Calu3 (cell line): ENCODE results near the gene ZNF214. TPM values are rescaled to one million over a fixed set of nuclear protein-coding genes. Genes with fewer than 3 reads are reported as not detected.
"Not testable (repeated sequence)": the region's sequence is repeated elsewhere in the genome, so short reads cannot be mapped to it uniquely, and the experiment has no call there.

ENCODE experiments used
- BruUV-seq: library from RNA; stranded (reverse); fragments of 400-500 nt; replicated peaks from 2 replicates; lab custom pipeline; 2021; lab: Mats Ljungman, UMichigan
- CTCF ChIA-PET: fragments of 300-600 bp; sonication (Branson Sonifier 250); formaldehyde crosslinking; loops from one replicate; lab custom pipeline; 2022; ENCODE audit warnings: antibody characterized with exemption; lab: Charles Lee
- DNase-seq: peaks from one replicate; pipeline ENCODE4 v3.0.0; 2022
- H3K27ac Mint-ChIP-seq: one replicate; pipeline ENCODE4 v1.8.0; 2022; ENCODE audit warnings: mixed read lengths; ENCODE audit not compliant: unreplicated experiment
- H3K27me3 Mint-ChIP-seq: one replicate; pipeline ENCODE4 v1.8.0; 2022; ENCODE audit warnings: mixed read lengths; ENCODE audit not compliant: unreplicated experiment
- H3K36me3 Mint-ChIP-seq: one replicate; pipeline ENCODE4 v1.8.0; 2022; ENCODE audit warnings: mild to moderate bottlenecking, moderate library complexity, mixed read lengths; ENCODE audit not compliant: insufficient read depth, unreplicated experiment
- H3K4me1 Mint-ChIP-seq: one replicate; pipeline ENCODE4 v1.8.0; 2022; ENCODE audit warnings: mild to moderate bottlenecking, low read depth, mixed read lengths; ENCODE audit not compliant: unreplicated experiment
- H3K4me3 Mint-ChIP-seq: one replicate; pipeline ENCODE4 v1.8.0; 2022; ENCODE audit warnings: mild to moderate bottlenecking, low read depth, moderate library complexity, mixed read lengths; ENCODE audit not compliant: unreplicated experiment
- H3K9me3 Mint-ChIP-seq: one replicate; pipeline ENCODE4 v1.8.0; 2022; ENCODE audit warnings: low read depth, mixed read lengths; ENCODE audit not compliant: unreplicated experiment
- CTCF ChIP-seq: fragments of 200-600 bp; IDR thresholded peaks from one replicate; pipeline ENCODE4 v1.8.0; 2022; ENCODE audit warnings: antibody characterized with exemption; ENCODE audit not compliant: unreplicated experiment
- intact Hi-C: fragments of 100-400 bp; cut with micrococcal nuclease; formaldehyde crosslinking; loops from one replicate; pipeline ENCODE4 v1.10.0; 2022; ENCODE audit not compliant: unreplicated experiment
- total RNA-seq: library from RNA; stranded (reverse); gene quantifications from 2 replicates; pipeline ENCODE4 v1.2.3, GENCODE V29; 2022

The ZNF214 gene
- total RNA-seq, 1 experiment from 2014 or later: 3.0 TPM

- H3K4me1 Mint-ChIP-seq: no peaks in the 10 kb centered on the region
- BruUV-seq: no TSS peak
- peaks cover 25% of the 10 kb centered on the region for H3K27me3 Mint-ChIP-seq
- no peaks in the 10 kb centered on the region for H3K9me3 Mint-ChIP-seq
- CTCF ChIA-PET: no interaction called here
- TF ChIP-seq CTCF: no peak
- H3K4me3 Mint-ChIP-seq: no peak overlapping the region
- no peak for DNase-seq
- no peaks in the 10 kb centered on the region for H3K36me3 Mint-ChIP-seq
- intact Hi-C loops: no loop called here
- no peak overlapping the region for H3K27ac Mint-ChIP-seq
These were observed 31.6 kb downstream of the ZNF214 start for GRCh38 chr11:6988506-6988905.

GRCh38 chr11:6986487-6986886 lies 33.7 kb downstream of the ZNF214 start:
- CTCF ChIA-PET: no interaction called here
- no peaks in the 10 kb centered on the region for H3K4me1 Mint-ChIP-seq
- DNase-seq: no peak
- H3K27ac Mint-ChIP-seq: no peak overlapping the region
- intact Hi-C loops: no loop called here
- H3K27me3 Mint-ChIP-seq: peaks cover 25% of the 10 kb centered on the region
- no peaks in the 10 kb centered on the region for H3K36me3 Mint-ChIP-seq
- TF ChIP-seq CTCF: no peak
- H3K9me3 Mint-ChIP-seq: no peaks in the 10 kb centered on the region
- no TSS peak for BruUV-seq
- no peak overlapping the region for H3K4me3 Mint-ChIP-seq

GRCh38 chr11:6979365-6979764 lies 40.8 kb downstream of the ZNF214 start:
- Mint-ChIP-seq H3K4me3 (no peak overlapping the region), H3K36me3 (no peaks in the 10 kb centered on the region), H3K4me1 (no peaks in the 10 kb centered on the region), H3K27me3 (no peaks in the 10 kb centered on the region), H3K9me3 (no peaks in the 10 kb centered on the region), H3K27ac (no peak overlapping the region)
- BruUV-seq: no TSS peak
- CTCF ChIA-PET: no interaction called here
- TF ChIP-seq CTCF: no peak
- DNase-seq: no peak
- intact Hi-C loops: no loop called here

- DNase-seq, H3K36me3 Mint-ChIP-seq, BruUV-seq, CTCF ChIA-PET, H3K27ac Mint-ChIP-seq, H3K4me3 Mint-ChIP-seq, H3K27me3 Mint-ChIP-seq, H3K4me1 Mint-ChIP-seq, H3K9me3 Mint-ChIP-seq, intact Hi-C loops: not testable (repeated sequence)
These were observed 50.3 kb downstream of the ZNF214 start for GRCh38 chr11:6969854-6970253.

- no TSS peak for BruUV-seq
- CTCF ChIA-PET: no interaction called here
- no peak for TF ChIP-seq CTCF
- Mint-ChIP-seq H3K9me3 (no peaks in the 10 kb centered on the region), H3K4me3 (no peak overlapping the region), H3K4me1 (no peaks in the 10 kb centered on the region), H3K27me3 (no peaks in the 10 kb centered on the region), H3K36me3 (no peaks in the 10 kb centered on the region), H3K27ac (no peak overlapping the region)
- intact Hi-C loops: no loop called here
- no peak for DNase-seq
These were observed 51.3 kb downstream of the ZNF214 start for GRCh38 chr11:6968816-6969215.
